Activated CD4-positive, alpha-beta T cell treated with anti-CD3 and anti-CD28 coated beads, Interleukin-2, Interleukin-4, amounts not matched to agents 100 ng/mL and 50 ng/mL, durations not matched to agents 16 hours and 8 hours (primary cell): ENCODE data around the gene RNF111.
"Not testable (repeated sequence)": the region's sequence is repeated elsewhere in the genome, so short reads cannot be mapped to it uniquely, and the experiment has no call there.

Source experiments
- DNase-seq: peaks from one replicate; pipeline ENCODE4 v3.0.0-alpha.2; 2020; ENCODE audit warnings: low spot score

RNF111 gene

GRCh38 chr15:59133929-59134427 is 146.5 kb downstream of the RNF111 start:
- no peak for DNase-seq

- DNase-seq, result peak; percentile 20
Measured at GRCh38 chr15:59137566-59137965, 150.1 kb downstream of the RNF111 start.

- peak; percentile 53 for DNase-seq
Measured at GRCh38 chr15:59138243-59138642, 150.8 kb downstream of the RNF111 start.

- DNase-seq, result no peak
Measured at GRCh38 chr15:59140422-59141226, 153.2 kb downstream of the RNF111 start.

- DNase-seq, result no peak
Measured at GRCh38 chr15:59143281-59143680, 155.8 kb downstream of the RNF111 start.

- DNase-seq, result not testable (repeated sequence)
Measured at GRCh38 chr15:59144594-59144993, 157.1 kb downstream of the RNF111 start.
